DMS 273 (cell line): Measurements from ENCODE around the gene FUS.

Experiments
- DNase-seq: peaks from one replicate; lab custom pipeline; 2025; ENCODE audit not compliant: unreplicated experiment; lab: John Stamatoyannopoulos, UW

The FUS gene

GRCh38 chr16:31229501-31229900, 49.6 kb downstream of the FUS start:
- DNase-seq: no peak

- DNase-seq: no peak
These were observed 58.1 kb downstream of the FUS start for GRCh38 chr16:31238041-31238440.
